Activated naive CD4-positive, alpha-beta T cell treated with Interleukin-2 at 50 U/mL for 16 hours (primary cell): ENCODE results near the gene ADGRD1.

Experiments
- DNase-seq: peaks from one replicate; pipeline ENCODE4 v3.0.0-alpha.2; 2020

The ADGRD1 gene

DNA sequence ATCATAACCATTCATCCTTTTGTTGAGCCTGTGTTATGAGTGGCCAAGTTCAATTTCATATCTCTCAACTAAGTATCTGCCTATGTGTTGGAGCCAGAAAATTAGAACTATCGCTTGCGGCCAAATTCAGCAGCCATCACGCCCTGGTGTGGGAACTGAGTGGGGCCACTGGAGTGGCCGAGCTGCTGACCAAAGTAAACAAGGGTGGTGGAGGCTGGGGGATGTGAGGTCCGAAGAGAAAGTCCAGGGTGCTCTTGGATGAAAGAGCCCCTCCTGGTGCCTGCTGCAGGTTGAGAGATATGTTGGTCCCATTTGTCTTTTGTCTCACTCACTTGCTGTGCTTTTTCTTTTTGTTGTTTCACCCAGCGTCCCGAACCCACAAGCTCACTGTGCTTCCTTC, 14.9 kb downstream of the ADGRD1 start:
- DNase-seq: no peak

- DNase-seq: no peak
Observed at GRCh38 chr12:130969223-130969622, 15.5 kb downstream of the ADGRD1 start.

DNA sequence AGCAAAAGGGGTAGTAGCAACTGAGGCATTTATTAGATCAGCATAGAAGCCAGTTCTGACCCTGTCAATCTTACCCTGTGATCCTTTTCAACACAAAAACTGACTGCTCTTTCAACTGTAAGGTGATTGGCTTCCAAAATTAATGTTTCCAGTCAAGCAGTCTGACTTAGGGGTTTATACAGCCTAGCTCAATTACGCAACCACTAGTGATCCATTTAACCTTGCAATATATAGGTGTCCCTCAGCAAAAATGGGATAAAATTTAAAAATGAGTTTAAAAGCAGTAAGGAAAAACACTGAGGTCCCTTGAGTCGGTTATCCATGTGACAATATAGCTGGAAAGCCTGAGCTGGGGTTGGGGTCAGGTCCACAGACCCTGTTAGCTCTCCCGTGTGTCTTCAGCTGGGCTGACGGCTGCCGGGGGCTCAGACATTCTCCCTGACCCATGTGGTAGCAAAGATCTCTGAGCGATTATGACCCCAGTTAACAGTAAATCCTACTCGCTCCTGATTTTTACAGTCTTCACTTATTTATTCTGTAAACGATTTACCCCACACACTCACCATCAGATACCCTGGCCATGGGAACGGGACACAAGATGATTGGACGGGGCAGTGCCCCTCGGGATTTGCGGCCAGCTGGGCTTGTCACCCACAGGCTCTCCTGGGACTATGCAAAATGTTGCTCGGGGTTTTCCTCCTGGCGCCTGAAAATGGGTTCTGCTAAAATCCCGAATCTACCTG, 16.6 kb downstream of the ADGRD1 start:
- no peak for DNase-seq

DNA sequence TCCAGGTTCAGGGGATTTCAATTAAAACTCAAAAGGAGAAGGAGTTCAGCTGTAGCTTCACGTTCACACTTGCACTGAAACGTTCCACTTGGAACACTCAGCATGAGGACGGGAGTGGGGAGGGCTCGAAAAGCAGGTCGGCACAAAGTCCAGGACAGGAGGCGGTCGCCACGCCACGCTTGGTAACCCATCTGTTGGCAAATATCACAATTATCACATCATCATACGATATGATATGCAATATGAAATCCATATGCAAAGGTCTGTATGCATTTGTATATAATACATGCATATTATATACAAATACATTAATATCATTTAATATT, 17.2 kb downstream of the ADGRD1 start:
- no peak for DNase-seq

- DNase-seq: no peak
Observed at GRCh38 chr12:130971925-130972585, 18.3 kb downstream of the ADGRD1 start.

- DNase-seq: no peak
Observed at GRCh38 chr12:130972586-130972950, 18.9 kb downstream of the ADGRD1 start.

GRCh38 chr12:130973109-130973508, 19.4 kb downstream of the ADGRD1 start:
- no peak for DNase-seq

- DNase-seq: no peak
Observed at GRCh38 chr12:130973906-130974305, 20.2 kb downstream of the ADGRD1 start.

DNA sequence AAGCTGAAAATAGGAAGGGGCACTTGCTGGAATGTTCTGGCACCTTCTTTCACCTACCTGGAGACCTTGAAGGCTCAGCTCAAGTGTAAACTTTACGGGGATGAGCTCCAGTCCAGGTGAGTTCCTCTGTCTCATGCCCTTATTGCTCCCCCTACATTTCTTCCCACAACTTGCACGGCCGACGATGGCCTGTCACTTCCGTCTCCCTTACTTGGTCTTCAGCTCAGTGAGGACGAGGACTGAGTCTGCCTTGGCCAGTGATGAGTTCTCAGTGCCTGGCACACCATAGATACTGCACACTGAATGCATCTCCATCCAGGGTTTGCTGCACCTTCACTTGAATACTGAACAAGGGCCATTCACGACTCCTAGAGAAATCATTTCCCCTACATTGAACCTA, 21.4 kb downstream of the ADGRD1 start:
- DNase-seq: no peak

DNA sequence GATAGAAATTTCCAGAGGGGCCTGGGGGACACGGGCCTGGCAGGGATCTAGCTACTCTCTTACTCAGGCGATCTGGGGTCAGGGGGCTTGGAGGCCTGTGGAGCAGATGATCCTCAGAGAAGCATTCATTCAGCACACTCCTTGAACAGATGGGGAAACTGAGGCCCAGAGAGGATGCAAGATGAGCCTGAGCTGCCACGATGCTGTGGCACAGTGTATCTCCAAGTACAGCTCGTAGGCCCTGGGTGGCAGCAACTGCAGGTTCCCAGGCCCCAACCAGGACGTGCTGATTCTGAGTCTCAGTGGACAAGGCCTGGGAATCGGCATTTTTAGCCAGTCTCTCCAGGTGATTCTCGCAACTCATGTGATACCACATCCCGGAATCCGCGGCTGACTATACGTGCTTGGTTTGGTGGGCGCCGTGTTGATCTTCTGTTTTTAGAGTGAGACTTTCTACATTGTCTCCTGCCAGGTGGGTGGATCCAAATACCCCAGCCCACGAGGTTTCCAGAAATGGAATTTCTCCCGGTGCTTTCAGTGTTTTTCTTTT, 22.5 kb downstream of the ADGRD1 start:
- DNase-seq: no peak

GRCh38 chr12:130977046-130977742, 23.5 kb downstream of the ADGRD1 start:
- DNase-seq: no peak

DNA sequence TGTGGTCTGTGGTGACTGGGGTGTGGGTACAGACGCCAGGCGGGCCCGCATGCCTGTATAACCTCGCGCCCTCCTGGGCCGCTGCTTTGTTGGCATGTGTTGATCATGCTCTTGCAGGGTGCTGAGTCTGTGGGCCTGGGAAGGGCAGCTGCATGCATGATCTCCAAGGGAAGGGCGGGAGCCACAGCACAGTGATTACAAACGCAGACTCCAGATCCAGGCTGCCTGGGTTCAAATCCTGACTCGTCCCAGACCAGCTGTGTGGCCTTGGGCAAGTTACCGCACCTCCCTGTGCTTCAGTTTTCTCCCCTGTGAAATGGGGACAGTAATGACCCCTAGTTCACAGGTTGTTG, 24.0 kb downstream of the ADGRD1 start:
- no peak for DNase-seq

DNA sequence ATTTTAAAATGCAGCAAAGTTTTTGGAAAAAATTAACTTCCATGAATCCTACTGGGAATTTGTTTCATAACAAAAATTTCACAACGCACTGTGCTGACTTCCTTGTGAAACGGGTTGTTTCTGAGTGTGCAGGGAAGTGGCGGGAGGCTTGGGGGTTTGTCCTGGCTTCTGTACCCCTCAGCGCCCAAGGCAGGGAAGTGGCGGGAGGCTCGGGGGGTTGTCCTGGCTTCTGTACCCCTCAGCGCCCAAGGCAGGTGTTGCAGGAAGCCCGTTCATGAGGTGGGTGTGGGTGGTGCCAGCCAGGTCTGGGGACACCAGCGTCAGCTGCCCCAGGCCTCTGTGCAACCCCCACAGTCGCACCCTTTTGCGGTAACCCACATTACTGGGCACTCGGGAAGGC, 25.1 kb downstream of the ADGRD1 start:
- DNase-seq: no peak

GRCh38 chr12:130981074-130981742, 27.5 kb downstream of the ADGRD1 start:
- DNase-seq: no peak

DNA sequence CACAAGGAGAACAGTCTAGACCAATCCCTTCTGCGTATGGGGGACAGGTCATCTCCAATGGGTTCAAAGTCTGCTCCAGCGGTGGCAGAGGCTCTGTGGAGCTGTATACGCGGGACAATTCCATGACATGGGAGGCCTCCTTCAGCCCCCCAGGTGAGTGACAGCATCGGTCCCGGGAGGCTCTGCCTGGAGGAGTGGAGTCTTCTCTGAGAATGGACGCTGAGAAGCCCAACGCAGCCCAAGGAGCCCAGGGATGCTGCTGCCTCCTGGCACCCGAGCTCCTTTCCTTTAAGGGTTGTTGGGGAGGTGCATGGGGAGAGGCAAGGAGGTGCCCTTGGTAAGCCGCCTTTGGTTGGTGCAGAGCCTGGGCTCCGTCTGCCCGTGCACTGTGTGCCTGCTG, 28.2 kb downstream of the ADGRD1 start:
- DNase-seq: no peak

- no peak for DNase-seq
Observed at GRCh38 chr12:130982565-130983225, 29.0 kb downstream of the ADGRD1 start.

GRCh38 chr12:130983328-130984017, 29.8 kb downstream of the ADGRD1 start:
- no peak for DNase-seq

DNA sequence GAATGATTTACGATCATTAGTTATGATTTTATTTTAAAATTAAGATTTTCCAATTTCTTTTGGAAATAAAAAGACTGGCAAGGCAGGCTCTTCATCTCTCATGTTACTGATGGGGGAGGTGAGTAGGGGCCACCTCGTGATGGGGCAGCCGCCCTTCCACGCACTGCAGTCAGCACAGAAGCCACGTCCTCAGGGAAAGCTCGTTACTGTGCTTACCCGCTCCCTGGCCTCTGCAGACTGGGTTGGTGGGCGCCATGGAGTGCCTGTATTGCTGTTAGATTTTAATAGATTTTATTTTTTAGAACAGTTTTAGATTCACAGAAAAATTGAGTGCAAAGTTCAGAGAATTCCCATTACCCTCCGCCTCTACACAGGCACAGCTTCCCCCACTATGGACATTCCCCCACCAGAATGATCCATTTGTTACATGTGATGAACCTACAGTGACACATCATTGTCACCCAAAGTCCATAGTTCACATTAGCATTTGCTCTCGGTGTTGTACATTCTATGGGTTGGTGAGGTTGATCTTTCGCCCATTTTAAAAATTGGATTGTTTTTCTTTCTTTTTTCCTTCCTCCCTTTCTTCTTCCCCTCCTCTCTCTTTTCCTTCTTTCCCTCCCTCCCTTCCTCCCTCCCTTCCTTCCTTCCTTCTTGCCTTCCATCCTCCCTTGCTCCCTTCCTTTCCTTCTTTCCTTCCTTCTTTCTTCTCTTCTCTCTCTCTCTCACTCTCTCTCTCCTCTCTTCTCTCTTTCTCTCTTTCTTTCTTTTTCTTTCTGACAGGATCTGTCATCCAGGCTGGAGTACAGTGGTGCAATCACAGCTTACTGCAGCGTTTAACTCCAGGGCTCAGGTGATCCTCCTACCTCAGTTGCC, 30.7 kb downstream of the ADGRD1 start:
- DNase-seq: no peak

GRCh38 chr12:130987151-130987931, 33.6 kb downstream of the ADGRD1 start:
- no peak for DNase-seq

GRCh38 chr12:130988261-130988660, 34.6 kb downstream of the ADGRD1 start:
- no peak for DNase-seq

DNA sequence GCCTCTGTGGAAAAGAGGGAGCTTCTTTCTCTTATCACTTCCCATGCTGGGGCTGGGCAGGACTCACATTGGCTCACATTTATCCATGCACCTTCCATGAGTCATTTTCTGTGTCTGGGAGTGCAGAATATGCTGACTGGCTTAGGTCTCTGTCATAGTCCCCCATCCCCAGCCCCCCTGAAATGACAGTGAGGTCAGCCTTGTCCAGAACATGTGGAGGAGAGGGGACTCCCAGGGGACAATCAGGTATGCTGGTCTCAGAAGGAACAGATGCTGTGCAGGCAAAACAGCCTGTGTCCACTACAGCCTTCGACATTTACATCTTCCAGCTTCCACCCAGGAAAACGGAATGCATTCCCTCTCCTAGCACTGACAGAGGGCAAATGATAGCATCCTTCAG, 35.0 kb downstream of the ADGRD1 start:
- no peak for DNase-seq
